GM03348 (cell line): ENCODE data around the gene RNU6-9.

ENCODE experiments used
- DNase-seq: peaks from one replicate; pipeline ENCODE4 v3.0.0; 2012; ENCODE audit warnings: low spot score

Gene RNU6-9

GRCh38 chr19:899336-900042 is 6.2 kb downstream of the RNU6-9 start:
- DNase-seq: no peak

GRCh38 chr19:900043-900301 is 6.7 kb downstream of the RNU6-9 start:
- DNase-seq: no peak

- DNase-seq: peak; percentile 46
Measured at GRCh38 chr19:900302-901111, 7.2 kb downstream of the RNU6-9 start.

- DNase-seq: no peak
Measured at GRCh38 chr19:901216-902092, 8.2 kb downstream of the RNU6-9 start.

GRCh38 chr19:902093-902370 is 8.7 kb downstream of the RNU6-9 start:
- DNase-seq: no peak

GRCh38 chr19:902446-903226 is 9.4 kb downstream of the RNU6-9 start:
- no peak for DNase-seq

- DNase-seq: no peak
Measured at GRCh38 chr19:903266-903797, 10.0 kb downstream of the RNU6-9 start.

- no peak for DNase-seq
Measured at GRCh38 chr19:904545-904944, 11.3 kb downstream of the RNU6-9 start.

GRCh38 chr19:906480-906879 is 13.2 kb downstream of the RNU6-9 start:
- no peak for DNase-seq

- DNase-seq: no peak
Measured at GRCh38 chr19:907183-907853, 14.0 kb downstream of the RNU6-9 start.

- DNase-seq: no peak
Measured at GRCh38 chr19:911197-912033, 18.1 kb downstream of the RNU6-9 start.

- DNase-seq: peak; percentile 71
Measured at GRCh38 chr19:912181-913079, 19.1 kb downstream of the RNU6-9 start.

- DNase-seq: peak; percentile 97
Measured at GRCh38 chr19:913080-913748, 19.9 kb downstream of the RNU6-9 start, which contains the start of gene R3HDM4. Gene R3HDM4 (minus strand): TSS chr19:913219. CDS start chr19:913157, 62 bp downstream.

GRCh38 chr19:916645-917322 is 23.5 kb downstream of the RNU6-9 start:
- no peak for DNase-seq

- no peak for DNase-seq
Measured at GRCh38 chr19:917323-918151, 24.3 kb downstream of the RNU6-9 start, which contains the start of gene KISS1R. Gene KISS1R (plus strand): TSS chr19:917333. CDS start chr19:917503, 170 bp downstream.

GRCh38 chr19:918152-918437 is 24.8 kb downstream of the RNU6-9 start:
- no peak for DNase-seq

- no peak for DNase-seq
Measured at GRCh38 chr19:918481-919198, 25.4 kb downstream of the RNU6-9 start.
